K562 (cell line): Measurements from ENCODE around the gene ZBTB38. TPM values are rescaled to one million over a fixed set of nuclear protein-coding genes. Genes with fewer than 3 reads are reported as not detected.
A peak's percentile ranks its signal among the peaks of the same experiment; 100 is the strongest.

Source experiments
- CCNT2 ChIP-seq: IDR thresholded peaks from 2 replicates; pipeline ENCODE4 v1.6.1; 2011; ENCODE audit warnings: borderline replicate concordance, low read depth, mild to moderate bottlenecking, moderate library complexity, mixed read lengths, low read length; ENCODE audit not compliant: insufficient read length; ENCODE audit errors: extremely low read depth
- CREB1 ChIP-seq, 2 experiments: sonication (generic) in 1 of 2; formaldehyde crosslinking in 1 of 2; IDR thresholded peaks; 2 replicates each; pipeline versions ENCODE4 v1.6.1 to v1.8.0; 2012 to 2022; ENCODE audit warnings: inconsistent platforms in 1 of 2, mild to moderate bottlenecking in 1 of 2, missing genetic modification reagents in 1 of 2, moderate library complexity in 1 of 2
- ETS1 ChIP-seq: conservative IDR thresholded peaks from 2 replicates; pipeline ENCODE4 v1.6.1; 2011; ENCODE audit warnings: low read depth, mild to moderate bottlenecking, low read length; ENCODE audit not compliant: control insufficient read depth
- GABPA ChIP-seq: fragments of 200-800 bp; sonication (Bioruptor generic); conservative IDR thresholded peaks from 2 replicates; pipeline ENCODE4 v1.6.1; 2016; ENCODE audit warnings: low read depth, missing genetic modification characterization, missing compliant biosample characterization
- GABPB2 ChIP-seq: fragments of 250-450 bp; sonication (Bioruptor Pico); conservative IDR thresholded peaks from 2 replicates; pipeline ENCODE4 v1.5.1; 2021; ENCODE audit warnings: mild to moderate bottlenecking
- HSF4 ChIP-seq: fragments of 250-450 bp; sonication (Bioruptor Pico); IDR thresholded peaks from 2 replicates; pipeline ENCODE4 v2.1.2; 2022; ENCODE audit warnings: mild to moderate bottlenecking, moderate library complexity, borderline replicate concordance
- JUNB ChIP-seq: fragments of 450-650 bp; formaldehyde crosslinking; conservative IDR thresholded peaks from 2 replicates; pipeline ENCODE4 v1.4.0; 2020; ENCODE audit warnings: mild to moderate bottlenecking
- KDM5B ChIP-seq: fragments of 200-600 bp; sonication (generic); IDR thresholded peaks from 2 replicates; pipeline ENCODE4 v1.6.1; 2012; ENCODE audit warnings: low read depth, mild to moderate bottlenecking, moderate library complexity, low read length, control low read depth, inconsistent platforms; ENCODE audit not compliant: insufficient replicate concordance
- MIER1 ChIP-seq: fragments of 450-650 bp; IDR thresholded peaks from 2 replicates; pipeline ENCODE4 v1.6.1; 2016; ENCODE audit warnings: antibody characterized with exemption, mild to moderate bottlenecking, low read depth
- NFE2 ChIP-seq: IDR thresholded peaks from 2 replicates; pipeline ENCODE4 v1.6.1; 2014; ENCODE audit warnings: antibody characterized with exemption, low read depth
- RREB1 ChIP-seq: fragments of 250-450 bp; sonication (Bioruptor Pico); IDR thresholded peaks from 2 replicates; pipeline ENCODE4 v1.4.0; 2020
- SMARCA5 ChIP-seq: fragments of 450-650 bp; IDR thresholded peaks from 2 replicates; pipeline ENCODE4 v1.6.1; 2016
- TEAD2 ChIP-seq: fragments of 450-650 bp; IDR thresholded peaks from 2 replicates; pipeline ENCODE4 v1.6.1; 2016; ENCODE audit warnings: missing genetic modification characterization, control low read depth, missing compliant biosample characterization
- XRCC5 ChIP-seq: fragments of 200-400 bp; formaldehyde crosslinking; IDR thresholded peaks from 2 replicates; pipeline ENCODE4 v1.6.1; 2017; ENCODE audit warnings: low read depth, mild to moderate bottlenecking, low read length
- ZFP91 ChIP-seq: sonication (generic); formaldehyde crosslinking; IDR thresholded peaks from 2 replicates; pipeline ENCODE4 v1.8.0; 2022; ENCODE audit warnings: mild to moderate bottlenecking, missing genetic modification reagents
- ZKSCAN1 ChIP-seq: fragments of 150-350 bp; IDR thresholded peaks from 2 replicates; pipeline ENCODE4 v1.6.1; 2016; ENCODE audit warnings: low read depth, low read length
- ZNF23 ChIP-seq: fragments of 250-450 bp; sonication (Bioruptor Pico); IDR thresholded peaks from 2 replicates; pipeline ENCODE4 v1.4.0; 2020; ENCODE audit warnings: mild to moderate bottlenecking
- ZNF311 ChIP-seq: fragments of 250-450 bp; sonication (Bioruptor Pico); IDR thresholded peaks from 2 replicates; pipeline ENCODE4 v1.4.0; 2020; ENCODE audit warnings: mild to moderate bottlenecking, moderate library complexity
- polyA plus RNA-seq, 8 experiments: library from polyadenylated mRNA; depleted of rRNA in 4 of 8; stranded (reverse) in 5 of 8; unstranded in 3 of 8; fragments of >200 nt; fragmentation: Nextera tagmentation in 2 of 8; fragmentation: Illumina TruSeq in 1 of 8; extraction: Ambion mirVana in 2 of 8; extraction: Trizol in 1 of 8; gene quantifications; 2 replicates each; pipeline versions ENCODE4 v1.2.1 to v1.2.3, GENCODE V29; 2011 to 2014; ENCODE audit warnings: inconsistent platforms in 1 of 8, missing spikeins in 1 of 8
- total RNA-seq, 7 experiments: library from RNA; depleted of rRNA in 6 of 7; stranded (reverse); fragments of >200 nt in 6 of 7; fragmentation: Illumina TruSeq in 2 of 7; extraction: Trizol in 2 of 7; gene quantifications; 2 replicates each; pipeline versions ENCODE4 v1.2.1 to v1.2.3, GENCODE V29; 2011 to 2021; ENCODE audit warnings: low replicate concordance in 1 of 7

The ZBTB38 gene
- total and polyA plus RNA-seq, 9 of the 15 experiments (the other 6 are each of a cell fraction or from before 2014, with no cell fraction given), result 12.1 to 39.4 (median 22.9) TPM

- TF ChIP-seq ETS1 (no peak), GABPA (tag) (peak; percentile 71), JUNB (CRISPR knock-in tag) (peak; percentile 72; the same call in 1 of the 2 replicates), XRCC5 (peak; percentile 18; the same call in 1 of the 2 replicates), GABPB2 (no peak), HSF4 (CRISPR knock-in tag) (no peak), MIER1 (no peak), CREB1 (IDR thresholded peaks at IDR 0.05) (peak; percentile 76), CREB1 (CRISPR knock-in tag; IDR thresholded peaks at IDR 0.05) (peak; percentile 77), KDM5B (peak; percentile 58), ZFP91 (CRISPR knock-in tag) (0 out of 2 replicates have a peak, but pooled peaks have one; percentile 10), TEAD2 (tag) (peak; percentile 76), RREB1 (CRISPR knock-in tag) (peak; percentile 72; the same call in 1 of the 2 replicates), ZKSCAN1 (0 out of 2 replicates have a peak, but pooled peaks have one; percentile 26), ZNF311 (CRISPR knock-in tag) (0 out of 2 replicates have a peak, but pooled peaks have one; percentile 66), ZNF23 (CRISPR knock-in tag) (no peak), SMARCA5 (0 out of 2 replicates have a peak, but pooled peaks have one; percentile 15), NFE2 (peak; percentile 77), CCNT2 (peak; percentile 83)
Measured at GRCh38 chr3:141368062-141368924, at the start of gene ZBTB38 (continued).
